HepG2 (cell line): ENCODE results near the gene ZNF669. TPM values are rescaled to one million over a fixed set of nuclear protein-coding genes. Genes with fewer than 3 reads are reported as not detected.

Source experiments
- BRD4 ChIP-seq: sonication (generic); formaldehyde crosslinking; IDR thresholded peaks from 2 replicates; pipeline ENCODE4 v1.4.0; 2020; ENCODE audit warnings: missing genetic modification reagents
- CCAR2 ChIP-seq: fragments of 200-400 bp; formaldehyde crosslinking; optimal IDR thresholded peaks from 2 replicates; pipeline ENCODE3; 2018; ENCODE audit warnings: low read depth, mild to moderate bottlenecking, low read length, moderate library complexity
- CHD4 ChIP-seq: fragments of 200-600 bp; sonication (generic); IDR thresholded peaks from 2 replicates; pipeline ENCODE4 v1.7.0; 2017; ENCODE audit warnings: mild to moderate bottlenecking, low read length, borderline replicate concordance
- ELF3 ChIP-seq: IDR thresholded peaks from 2 replicates; pipeline ENCODE4 v1.6.1; 2016; ENCODE audit warnings: missing genetic modification reagents, missing compliant biosample characterization
- EP300 ChIP-seq, 3 experiments: sonication (generic) in 1 of 3; formaldehyde crosslinking in 1 of 3; IDR thresholded peaks; 2 replicates each; pipeline versions ENCODE4 v1.5.1 to v1.6.1; 2011 to 2020; ENCODE audit warnings: low read depth in 2 of 3, low read length in 2 of 3, borderline replicate concordance in 1 of 3, improper control_type of control experiment in 1 of 3, mild to moderate bottlenecking in 1 of 3, missing genetic modification reagents in 1 of 3, moderate library complexity in 1 of 3
- FOXC1 ChIP-seq: sonication (generic); formaldehyde crosslinking; IDR thresholded peaks from 2 replicates; pipeline ENCODE4 v1.8.0; 2022; ENCODE audit warnings: mild to moderate bottlenecking, missing genetic modification reagents, borderline replicate concordance
- HMG20B ChIP-seq: conservative IDR thresholded peaks from 2 replicates; pipeline ENCODE4 v1.6.1; 2016; ENCODE audit warnings: missing genetic modification reagents, missing compliant biosample characterization
- HNF4G ChIP-seq, 2 experiments: sonication (generic) in 1 of 2; formaldehyde crosslinking in 1 of 2; IDR thresholded peaks; 2 replicates each; pipeline versions ENCODE4 v1.4.0 to v1.6.1; 2011 to 2020; ENCODE audit warnings: borderline replicate concordance in 2 of 2, low read depth in 2 of 2, mild to moderate bottlenecking in 2 of 2, low read length in 1 of 2, missing genetic modification reagents in 1 of 2, moderate library complexity in 1 of 2
- JARID2 ChIP-seq: sonication (generic); formaldehyde crosslinking; IDR thresholded peaks from 2 replicates; pipeline ENCODE4 v1.8.1; 2023; ENCODE audit warnings: missing genetic modification reagents, inconsistent platforms; ENCODE audit not compliant: insufficient replicate concordance
- KAT7 ChIP-seq: IDR thresholded peaks from 2 replicates; pipeline ENCODE4 v1.6.1; 2018; ENCODE audit warnings: borderline replicate concordance, missing compliant biosample characterization
- KDM5B ChIP-seq: sonication (generic); formaldehyde crosslinking; IDR thresholded peaks from 2 replicates; pipeline ENCODE4 v1.4.0; 2020; ENCODE audit warnings: missing genetic modification reagents, mild to moderate bottlenecking, borderline replicate concordance
- MAFG ChIP-seq: sonication (generic); formaldehyde crosslinking; IDR thresholded peaks from 2 replicates; pipeline ENCODE4 v1.5.1; 2020; ENCODE audit warnings: mild to moderate bottlenecking, missing genetic modification reagents
- MYNN ChIP-seq: sonication (generic); formaldehyde crosslinking; IDR thresholded peaks from 2 replicates; pipeline ENCODE4 v1.4.0; 2020; ENCODE audit warnings: mild to moderate bottlenecking, low read depth, missing genetic modification reagents
- PCBP1 ChIP-seq: fragments of 200-400 bp; formaldehyde crosslinking; IDR thresholded peaks from 2 replicates; pipeline ENCODE4 v1.6.1; 2017; ENCODE audit warnings: mild to moderate bottlenecking, low read depth, low read length, borderline replicate concordance
- PRMT3 ChIP-seq: sonication (generic); formaldehyde crosslinking; IDR thresholded peaks from 2 replicates; pipeline ENCODE4 v1.8.1; 2022; ENCODE audit warnings: low read depth, mild to moderate bottlenecking, moderate library complexity, missing genetic modification reagents, borderline replicate concordance
- RBAK ChIP-seq: sonication (generic); formaldehyde crosslinking; IDR thresholded peaks from 2 replicates; pipeline ENCODE4 v1.5.1; 2020; ENCODE audit warnings: mild to moderate bottlenecking, missing genetic modification reagents
- RXRA ChIP-seq: sonication (generic); formaldehyde crosslinking; IDR thresholded peaks from 2 replicates; pipeline ENCODE4 v1.5.1; 2020; ENCODE audit warnings: missing genetic modification reagents
- THAP7 ChIP-seq: sonication (generic); formaldehyde crosslinking; IDR thresholded peaks from 2 replicates; pipeline ENCODE4 v1.8.1; 2023; ENCODE audit warnings: mild to moderate bottlenecking, missing genetic modification reagents
- ZBTB46 ChIP-seq: sonication (generic); formaldehyde crosslinking; IDR thresholded peaks from 2 replicates; pipeline ENCODE4 v1.4.0; 2020; ENCODE audit warnings: mild to moderate bottlenecking, missing genetic modification reagents, borderline replicate concordance
- ZBTB7B ChIP-seq: sonication (generic); formaldehyde crosslinking; IDR thresholded peaks from 2 replicates; pipeline ENCODE4 v1.4.0; 2020; ENCODE audit warnings: missing genetic modification reagents
- ZKSCAN1 ChIP-seq: fragments of 150-350 bp; IDR thresholded peaks from 2 replicates; pipeline ENCODE4 v1.6.1; 2014; ENCODE audit warnings: low read length
- ZNF629 ChIP-seq: sonication (generic); formaldehyde crosslinking; conservative IDR thresholded peaks from 2 replicates; pipeline ENCODE4 v1.5.0; 2020; ENCODE audit warnings: missing genetic modification reagents
- ZNF772 ChIP-seq: sonication (generic); formaldehyde crosslinking; IDR thresholded peaks from 2 replicates; pipeline ENCODE4 v1.5.0; 2020; ENCODE audit warnings: mild to moderate bottlenecking, missing genetic modification reagents
- ZNF792 ChIP-seq: IDR thresholded peaks from 2 replicates; pipeline ENCODE4 v1.6.1; 2016
- polyA plus RNA-seq, 8 experiments: library from polyadenylated mRNA; depleted of rRNA in 3 of 8; stranded (reverse) in 7 of 8; unstranded in 1 of 8; fragments of >200 nt; fragmentation: Illumina TruSeq in 4 of 8; extraction: Trizol in 4 of 8; gene quantifications; 2 replicates each; pipeline versions ENCODE4 v1.2.1 to v1.2.3, GENCODE V29; 2011 to 2016; ENCODE audit warnings: low read depth in 4 of 8, missing spikeins in 1 of 8, mixed read lengths in 1 of 8; ENCODE audit not compliant: insufficient read depth in 1 of 8
- total RNA-seq, 5 experiments: library from RNA; depleted of rRNA; stranded (reverse); fragments of >200 nt; fragmentation: Illumina TruSeq; extraction: Trizol; gene quantifications; 2 replicates each; pipeline ENCODE4 v1.2.3, GENCODE V29; 2016; ENCODE audit warnings: low read depth in 1 of 5
- TF ChIP-seq, protein P1 (sequence below): sonication (generic); formaldehyde crosslinking; IDR thresholded peaks from 2 replicates; pipeline ENCODE4 v1.5.1; 2020; ENCODE audit warnings: mild to moderate bottlenecking, missing genetic modification reagents, borderline replicate concordance
- TF ChIP-seq, protein P2 (sequence below): IDR thresholded peaks from 2 replicates; pipeline ENCODE4 v1.6.1; 2016

The ZNF669 gene
- total and polyA plus RNA-seq, 2 of the 13 experiments (the other 11 are each of a cell fraction or from before 2014, with no cell fraction given) = 3.1 to 14.6 TPM

DNA sequence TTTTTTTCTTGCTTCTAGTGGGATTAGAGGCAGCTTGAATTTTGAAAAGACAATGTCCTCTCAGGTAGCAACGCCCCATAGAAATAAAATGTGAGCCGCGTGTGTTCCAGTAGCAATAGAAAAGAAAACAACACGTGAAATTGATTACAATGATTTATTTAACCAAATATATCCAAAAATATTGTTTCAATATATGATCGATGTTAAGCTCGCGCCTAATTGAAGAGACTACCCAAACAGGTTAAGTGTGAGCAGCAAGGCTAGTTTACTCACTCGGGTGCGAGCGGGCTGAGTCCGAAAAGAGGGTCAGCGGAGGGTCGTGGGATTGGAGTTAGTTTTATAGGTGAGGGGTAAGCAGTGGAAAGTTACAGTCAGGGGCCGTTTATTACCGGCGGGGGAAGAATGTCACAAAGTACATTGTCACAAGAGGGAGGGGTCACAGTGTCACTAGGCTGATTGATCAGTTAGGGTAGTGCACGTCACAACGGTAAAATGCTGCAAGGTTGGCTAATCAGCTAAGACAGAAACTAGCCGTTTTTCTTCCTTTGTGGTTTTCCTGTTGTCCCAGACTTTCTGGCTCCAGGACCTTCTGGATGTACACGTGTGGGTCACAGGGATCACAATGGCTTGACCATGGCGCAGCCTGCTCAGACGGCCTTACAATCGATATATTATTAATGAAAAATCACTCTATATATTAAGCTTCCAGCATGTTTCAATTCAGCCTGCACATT is 24.8 kb downstream of the ZNF669 start (continued):
- TF ChIP-seq THAP7 (CRISPR knock-in tag) = no peak
- TF ChIP-seq KAT7 (CRISPR knock-in tag) = no peak
- no peak for TF ChIP-seq MAFG (CRISPR knock-in tag)
- TF ChIP-seq ZKSCAN1 = no peak
- peak; percentile 73; the same call in 1 of the 2 replicates for TF ChIP-seq ZNF792 (CRISPR knock-in tag)
- TF ChIP-seq HNF4G (IDR thresholded peaks at IDR 0.05; ENCODE audit: borderline replicate concordance, low read depth, low read length) = peak; percentile 56; the same call in 1 of the 2 replicates
- TF ChIP-seq HNF4G (CRISPR knock-in tag; IDR thresholded peaks at IDR 0.05; ENCODE audit: borderline replicate concordance, low read depth) = no peak
- peak; percentile 55; the same call in 1 of the 2 replicates for TF ChIP-seq CHD4
- peak; percentile 38; the same call in 1 of the 2 replicates for TF ChIP-seq ZBTB7B (CRISPR knock-in tag)
- no peak for TF ChIP-seq MYNN
- TF ChIP-seq CCAR2 = no peak
- no peak for TF ChIP-seq KDM5B (CRISPR knock-in tag)
- peak in 1 of 2 experiments; percentile 81; a peak in 2 of 4 replicates for TF ChIP-seq EP300 (IDR thresholded peaks at IDR 0.05; ENCODE audit: low read depth in 2 of 2, low read length in 2 of 2)
- peak; percentile 91 for TF ChIP-seq EP300 (CRISPR knock-in tag; IDR thresholded peaks at IDR 0.05; ENCODE audit: borderline replicate concordance)
- TF ChIP-seq, protein P1, sequence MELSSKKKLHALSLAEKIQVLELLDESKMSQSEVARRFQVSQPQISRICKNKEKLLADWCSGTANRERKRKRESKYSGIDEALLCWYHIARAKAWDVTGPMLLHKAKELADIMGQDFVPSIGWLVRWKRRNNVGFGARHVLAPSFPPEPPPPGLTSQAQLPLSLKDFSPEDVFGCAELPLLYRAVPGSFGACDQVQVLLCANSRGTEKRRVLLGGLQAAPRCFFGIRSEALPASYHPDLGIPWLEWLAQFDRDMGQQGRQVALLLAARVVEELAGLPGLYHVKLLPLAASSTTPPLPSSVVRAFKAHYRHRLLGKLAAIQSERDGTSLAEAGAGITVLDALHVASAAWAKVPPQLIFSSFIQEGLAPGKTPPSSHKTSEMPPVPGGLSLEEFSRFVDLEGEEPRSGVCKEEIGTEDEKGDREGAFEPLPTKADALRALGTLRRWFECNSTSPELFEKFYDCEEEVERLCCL = no peak
- TF ChIP-seq, protein P2, sequence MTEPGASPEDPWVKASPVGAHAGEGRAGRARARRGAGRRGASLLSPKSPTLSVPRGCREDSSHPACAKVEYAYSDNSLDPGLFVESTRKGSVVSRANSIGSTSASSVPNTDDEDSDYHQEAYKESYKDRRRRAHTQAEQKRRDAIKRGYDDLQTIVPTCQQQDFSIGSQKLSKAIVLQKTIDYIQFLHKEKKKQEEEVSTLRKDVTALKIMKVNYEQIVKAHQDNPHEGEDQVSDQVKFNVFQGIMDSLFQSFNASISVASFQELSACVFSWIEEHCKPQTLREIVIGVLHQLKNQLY (CRISPR knock-in tag) = peak; percentile 91
- no peak for TF ChIP-seq PCBP1
- no peak for TF ChIP-seq RBAK (CRISPR knock-in tag)
- TF ChIP-seq ZBTB46 (CRISPR knock-in tag) = no peak
- TF ChIP-seq JARID2 (CRISPR knock-in tag) = no peak
- TF ChIP-seq ELF3 (CRISPR knock-in tag) = peak; percentile 57
- TF ChIP-seq PRMT3 (CRISPR knock-in tag) = no peak
- TF ChIP-seq ZNF629 (CRISPR knock-in tag) = no peak
- no peak for TF ChIP-seq HMG20B (CRISPR knock-in tag)
- TF ChIP-seq ZNF772 = no peak
- TF ChIP-seq RXRA = peak; percentile 69; the same call in 1 of the 2 replicates
- TF ChIP-seq FOXC1 = no peak
- 0 out of 2 replicates have a peak, but pooled peaks have one; percentile 28 for TF ChIP-seq BRD4
